Inflammatory macrophage treated with lipopolysaccharide for 4 hours (primary cell): ENCODE measurements around the gene KRTAP9-3.
"Not testable (repeated sequence)": the region's sequence is repeated elsewhere in the genome, so short reads cannot be mapped to it uniquely, and the experiment has no call there.

Source experiments
- DNase-seq: peaks from one replicate; pipeline ENCODE4 v3.0.0-alpha.2; 2020

The KRTAP9-3 gene

GRCh38 chr17:41254861-41255260 is 22.6 kb downstream of the KRTAP9-3 start:
- DNase-seq, result no peak

DNA sequence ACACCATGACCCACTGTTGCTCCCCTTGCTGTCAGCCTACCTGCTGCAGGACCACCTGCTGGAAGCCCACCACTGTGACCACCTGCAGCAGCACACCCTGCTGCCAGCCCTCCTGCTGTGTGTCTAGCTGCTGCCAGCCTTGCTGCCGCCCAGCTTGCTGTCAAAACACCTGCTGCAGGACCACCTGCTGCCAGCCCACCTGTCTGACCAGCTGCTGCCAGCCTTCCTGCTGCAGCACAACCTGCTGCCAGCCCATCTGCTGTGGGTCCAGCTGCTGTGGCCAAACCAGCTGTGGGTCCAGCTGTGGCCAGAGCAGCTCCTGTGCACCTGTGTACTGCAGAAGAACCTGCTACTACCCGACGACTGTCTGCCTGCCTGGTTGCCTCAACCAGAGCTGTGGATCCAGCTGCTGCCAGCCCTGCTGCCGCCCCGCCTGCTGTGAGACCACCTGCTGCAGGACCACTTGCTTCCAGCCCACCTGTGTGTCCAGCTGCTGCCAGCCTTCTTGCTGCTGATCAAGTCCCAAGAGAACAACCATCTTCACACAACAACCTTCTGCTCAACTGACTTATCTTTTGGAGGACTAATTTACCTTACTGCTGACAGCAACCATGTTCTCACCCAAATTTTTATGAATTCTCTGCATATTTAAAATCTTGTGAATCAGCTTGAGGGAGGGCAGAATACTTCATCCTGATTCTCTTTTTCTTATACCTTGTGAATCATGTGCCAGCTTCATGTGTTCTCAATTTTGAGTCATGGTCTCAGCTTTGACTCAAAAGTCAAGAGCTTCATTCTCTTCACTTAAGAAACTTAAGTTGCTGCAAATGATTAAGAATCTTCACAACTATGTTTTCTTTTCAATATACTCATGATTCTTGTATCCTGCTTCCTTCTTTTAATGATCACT is 23.4 kb downstream of the KRTAP9-3 start, which contains the start of gene KRTAP9-9:
TSS of gene KRTAP9-9 (plus strand) at position 4 of the 910 bp plus-strand sequence.
- not testable (repeated sequence) for DNase-seq

GRCh38 chr17:41256291-41256685 is 24.0 kb downstream of the KRTAP9-3 start:
- no peak for DNase-seq

DNA sequence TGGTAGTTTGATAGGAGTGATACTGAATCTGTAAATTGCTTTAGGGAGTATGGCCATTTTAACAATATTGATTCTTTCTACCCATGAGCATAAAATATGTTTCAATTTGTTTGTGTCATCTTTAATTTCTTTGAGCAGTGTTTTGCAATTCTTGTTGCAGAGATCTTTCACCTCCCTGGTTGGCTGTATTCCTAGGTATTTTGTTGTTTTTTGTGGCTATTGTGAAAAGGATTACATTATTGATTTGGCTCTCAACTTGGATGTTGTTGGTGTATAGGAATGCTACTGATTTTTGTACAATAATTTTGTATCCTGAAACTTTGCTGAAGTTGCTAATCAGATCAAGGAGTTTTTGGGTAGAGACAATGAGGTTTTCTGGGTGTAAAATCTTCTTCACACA is 26.2 kb downstream of the KRTAP9-3 start:
- DNase-seq, result no peak

GRCh38 chr17:41263212-41263611 is 31.0 kb downstream of the KRTAP9-3 start:
- DNase-seq, result no peak

DNA sequence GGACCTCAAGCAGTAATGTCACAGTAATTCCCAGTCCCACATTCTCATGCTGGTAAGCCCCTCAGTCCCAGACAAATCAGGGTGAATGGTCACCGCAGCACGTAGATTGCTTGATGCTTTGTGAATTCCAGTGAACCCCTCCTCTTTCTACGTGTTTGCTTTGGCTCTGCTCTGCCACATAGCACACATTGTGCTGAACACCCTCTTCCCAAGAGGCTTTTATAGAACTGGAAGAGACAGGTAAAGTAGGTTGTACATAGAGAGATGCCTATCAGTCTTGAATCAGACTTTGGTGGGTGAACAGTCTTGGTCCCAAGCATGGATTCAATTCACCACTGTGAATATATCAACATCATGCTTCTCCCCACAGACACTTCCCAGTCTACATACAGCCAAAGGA is 32.4 kb downstream of the KRTAP9-3 start:
- no peak for DNase-seq

- no peak for DNase-seq
Observed at GRCh38 chr17:41265078-41265477, 32.8 kb downstream of the KRTAP9-3 start, which contains the start of gene KRTAP9-6. Gene KRTAP9-6, plus strand, starts transcription at chr17:41265378. Its CDS starts 0 bp downstream, at chr17:41265378.

DNA sequence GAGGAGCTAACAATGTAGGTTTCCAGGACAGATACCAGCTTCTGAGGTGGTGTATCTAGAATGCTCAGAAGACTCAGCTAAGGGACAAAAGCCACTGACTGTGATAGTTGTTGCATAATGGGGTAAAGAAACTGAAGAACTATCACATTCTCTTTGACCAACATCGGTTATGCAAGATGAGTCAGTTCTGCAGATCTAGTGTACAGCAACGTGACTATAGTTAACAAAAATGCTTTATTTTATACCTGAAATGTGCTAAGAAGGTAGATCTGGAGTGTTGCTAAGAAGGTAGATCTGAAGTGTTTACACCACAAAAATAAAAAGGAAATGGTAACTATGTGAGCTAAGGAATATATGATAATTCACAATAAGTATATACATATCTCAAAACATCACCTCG is 35.5 kb downstream of the KRTAP9-3 start:
- no peak for DNase-seq

- not testable (repeated sequence) for DNase-seq
Observed at GRCh38 chr17:41271323-41271722, 39.1 kb downstream of the KRTAP9-3 start.

- DNase-seq, result no peak
Observed at GRCh38 chr17:41271858-41272257, 39.6 kb downstream of the KRTAP9-3 start.

GRCh38 chr17:41275648-41276190 is 43.5 kb downstream of the KRTAP9-3 start, which contains the start of gene KRTAP9-7:
Gene KRTAP9-7, plus strand, starts transcription at chr17:41275698. Its CDS starts 0 bp downstream, at chr17:41275698.
- not testable (repeated sequence) for DNase-seq

DNA sequence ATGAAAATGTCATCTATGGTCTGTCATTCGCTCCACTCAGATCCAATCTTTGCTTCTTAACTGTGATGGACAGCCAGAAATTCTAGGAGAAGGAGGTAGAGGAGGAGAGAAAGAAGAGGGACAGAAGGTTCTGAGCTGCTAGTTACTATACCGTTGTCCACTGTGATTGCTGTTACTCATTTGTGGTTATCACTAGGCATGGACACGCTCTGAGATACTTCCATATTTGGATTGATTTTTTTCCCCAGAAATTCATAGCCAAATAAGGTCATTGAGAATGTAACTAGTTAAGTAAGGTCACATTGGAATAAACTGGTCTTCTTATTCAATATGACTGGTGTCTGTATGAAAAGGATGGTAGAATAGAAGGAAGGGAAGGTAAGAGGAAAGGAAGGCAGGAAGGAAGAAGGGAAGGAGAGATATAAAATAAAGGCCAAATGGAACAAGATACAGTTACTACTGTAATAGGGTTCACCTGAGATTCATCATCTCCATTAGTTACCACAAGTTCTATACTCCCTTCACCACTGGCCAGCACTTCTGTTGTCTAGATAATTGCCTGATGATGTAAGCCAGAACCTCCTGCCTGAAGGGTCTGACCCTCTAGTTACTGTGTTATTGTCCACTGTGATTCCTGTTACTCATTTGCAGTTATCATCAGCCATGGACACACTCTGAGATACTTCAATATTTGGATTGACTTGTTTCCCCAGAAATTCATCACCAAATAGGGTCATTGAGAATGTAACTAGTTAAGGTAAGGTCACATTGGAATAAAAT is 46.1 kb downstream of the KRTAP9-3 start:
- DNase-seq, result no peak
